OCI-LY1 (cell line): ENCODE measurements around the gene MAGI2.

Experiments used
- EZH2 ChIP-seq: fragments of 200-600 bp; sonication (generic), shearing (Covaris generic); IDR thresholded peaks from 2 replicates; pipeline ENCODE4 v1.8.0; 2017; ENCODE audit warnings: borderline replicate concordance, mixed run types, mild to moderate bottlenecking, antibody characterized with exemption, low read length, moderate library complexity, mixed read lengths
- TF ChIP-seq, protein P1 (sequence below): fragments of 200-600 bp; sonication (generic), shearing (Covaris generic); IDR thresholded peaks from 2 replicates; pipeline ENCODE4 v1.5.1; 2017; ENCODE audit warnings: mild to moderate bottlenecking, antibody characterized with exemption, low read length, moderate library complexity, mixed read lengths

DNA sequence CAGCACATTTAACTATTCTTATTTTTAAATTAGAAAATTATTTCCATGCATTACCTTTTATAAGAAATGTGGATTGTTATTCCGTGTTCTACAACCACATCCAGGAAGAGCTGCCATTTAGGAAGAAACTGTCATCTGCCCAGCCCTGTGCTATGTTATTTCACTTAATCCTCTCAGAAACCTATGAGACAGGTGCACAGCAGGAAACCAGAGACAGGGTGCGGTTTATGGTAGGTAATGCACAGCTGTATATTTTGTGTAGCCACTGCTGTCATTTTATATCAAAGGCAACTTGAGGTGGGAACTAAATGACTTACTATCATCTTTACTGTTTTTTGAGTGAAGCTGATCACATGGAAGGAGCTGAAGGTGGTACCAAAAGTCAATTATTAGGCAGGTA lies 232.3 kb downstream of the MAGI2 start:
- TF ChIP-seq, protein P1, sequence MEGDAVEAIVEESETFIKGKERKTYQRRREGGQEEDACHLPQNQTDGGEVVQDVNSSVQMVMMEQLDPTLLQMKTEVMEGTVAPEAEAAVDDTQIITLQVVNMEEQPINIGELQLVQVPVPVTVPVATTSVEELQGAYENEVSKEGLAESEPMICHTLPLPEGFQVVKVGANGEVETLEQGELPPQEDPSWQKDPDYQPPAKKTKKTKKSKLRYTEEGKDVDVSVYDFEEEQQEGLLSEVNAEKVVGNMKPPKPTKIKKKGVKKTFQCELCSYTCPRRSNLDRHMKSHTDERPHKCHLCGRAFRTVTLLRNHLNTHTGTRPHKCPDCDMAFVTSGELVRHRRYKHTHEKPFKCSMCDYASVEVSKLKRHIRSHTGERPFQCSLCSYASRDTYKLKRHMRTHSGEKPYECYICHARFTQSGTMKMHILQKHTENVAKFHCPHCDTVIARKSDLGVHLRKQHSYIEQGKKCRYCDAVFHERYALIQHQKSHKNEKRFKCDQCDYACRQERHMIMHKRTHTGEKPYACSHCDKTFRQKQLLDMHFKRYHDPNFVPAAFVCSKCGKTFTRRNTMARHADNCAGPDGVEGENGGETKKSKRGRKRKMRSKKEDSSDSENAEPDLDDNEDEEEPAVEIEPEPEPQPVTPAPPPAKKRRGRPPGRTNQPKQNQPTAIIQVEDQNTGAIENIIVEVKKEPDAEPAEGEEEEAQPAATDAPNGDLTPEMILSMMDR, result no peak
- no peak for TF ChIP-seq EZH2
